Effector memory CD8-positive, alpha-beta T cell (primary cell): ENCODE results near the gene AHSA1.

Experiments
- ATAC-seq: fragments of 150-1000 bp; cut with Tn5 transposase; replicated peaks from 2 replicates; pipeline ENCODE4 v1.10.0; 2021; ENCODE audit warnings: mild to moderate bottlenecking, moderate library complexity
- DNase-seq, 3 experiments: peaks; one replicate each; pipeline ENCODE4 v3.0.0; 2021
- H3K27ac Mint-ChIP-seq, 2 donors: one replicate each; pipeline ENCODE4 v1.8.0; 2022; ENCODE audit warnings: mild to moderate bottlenecking in 2 of 2, mixed read lengths in 2 of 2, moderate library complexity in 2 of 2
- H3K27me3 Mint-ChIP-seq, 2 donors: one replicate each; pipeline ENCODE4 v1.8.0; 2022; ENCODE audit warnings: mixed read lengths in 2 of 2
- H3K36me3 Mint-ChIP-seq: one replicate; pipeline ENCODE4 v1.8.0; 2022; ENCODE audit warnings: mild to moderate bottlenecking, moderate library complexity, mixed read lengths; ENCODE audit not compliant: insufficient read depth
- H3K4me1 Mint-ChIP-seq, 2 donors: one replicate each; pipeline ENCODE4 v1.8.0; 2022; ENCODE audit warnings: low read depth in 2 of 2, mixed read lengths in 2 of 2
- H3K4me3 Mint-ChIP-seq, 2 donors: one replicate each; pipeline ENCODE4 v1.8.0; 2022; ENCODE audit warnings: mild to moderate bottlenecking in 2 of 2, mixed read lengths in 2 of 2, moderate library complexity in 2 of 2
- H3K9me3 Mint-ChIP-seq, 2 donors: one replicate each; pipeline ENCODE4 v1.8.0; 2022; ENCODE audit warnings: mixed read lengths in 2 of 2

The AHSA1 gene

DNA sequence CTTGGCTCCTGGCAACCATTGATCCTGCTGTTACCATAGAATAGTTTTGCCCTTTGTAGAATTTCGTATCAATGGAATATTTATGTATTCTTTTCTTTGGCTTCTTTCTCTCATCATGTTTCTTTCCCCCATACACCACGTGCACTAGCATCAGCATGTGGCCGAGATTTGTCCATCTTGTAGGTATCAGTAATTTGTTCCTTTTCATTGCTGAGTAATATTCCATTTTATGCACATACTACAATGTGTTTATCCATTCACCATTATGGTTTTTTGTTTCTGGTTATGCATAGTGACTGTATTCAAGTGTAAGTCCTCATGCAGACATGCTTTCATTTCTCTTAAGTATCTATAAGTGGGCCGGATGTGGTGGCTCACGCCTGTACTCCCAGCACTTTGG is 45.2 kb downstream of the AHSA1 start:
- peaks cover under 1 to 2% of the 10 kb centered on the region in 2 donors for H3K4me1 Mint-ChIP-seq
- DNase-seq (no peak), ATAC-seq (no peak)
- H3K27ac Mint-ChIP-seq: no peak overlapping the region
- H3K4me3 Mint-ChIP-seq: no peak overlapping the region
- H3K36me3 Mint-ChIP-seq: peaks cover 5% of the 10 kb centered on the region
- peaks cover 15 to 20% of the 10 kb centered on the region in 2 donors for H3K27me3 Mint-ChIP-seq
- H3K9me3 Mint-ChIP-seq: peaks cover 0 to 3% of the 10 kb centered on the region in 2 donors

DNA sequence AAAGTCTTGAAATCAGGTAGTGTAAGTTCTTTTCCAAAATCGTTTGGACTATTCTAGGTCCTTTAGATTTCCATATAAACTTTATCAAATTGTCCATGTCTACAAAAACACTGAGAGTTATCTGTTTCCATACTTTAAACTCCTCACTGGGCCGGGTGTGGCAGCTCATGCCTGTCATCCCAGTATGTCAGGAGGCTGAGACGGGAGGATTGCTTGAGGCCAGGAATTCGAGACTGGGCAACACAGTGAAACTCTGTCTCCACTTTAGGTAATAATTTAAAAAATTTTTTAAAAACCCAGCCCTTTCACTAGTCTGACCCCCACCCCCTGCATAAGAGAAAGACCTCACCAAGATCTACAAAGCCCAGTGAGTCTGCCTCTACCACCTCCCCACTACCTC is 47.1 kb downstream of the AHSA1 start:
- ATAC-seq (no peak), DNase-seq (no peak)
- Mint-ChIP-seq H3K4me3 (no peak overlapping the region), H3K27me3 (peaks cover 6 to 8% of the 10 kb centered on the region in 2 donors), H3K36me3 (peaks cover 5% of the 10 kb centered on the region), H3K4me1 (no peaks in the 10 kb centered on the region), H3K9me3 (peaks cover 0 to 3% of the 10 kb centered on the region in 2 donors), H3K27ac (no peak overlapping the region)

GRCh38 chr14:77507762-77508161 is 49.9 kb downstream of the AHSA1 start:
- ATAC-seq: no peak
- no peaks in the 10 kb centered on the region for H3K4me1 Mint-ChIP-seq
- DNase-seq: no peak
- H3K9me3 Mint-ChIP-seq: peaks cover 0 to 3% of the 10 kb centered on the region in 2 donors
- no peak overlapping the region for H3K4me3 Mint-ChIP-seq
- H3K27ac Mint-ChIP-seq: no peak overlapping the region
- H3K27me3 Mint-ChIP-seq: no peaks in the 10 kb centered on the region
- H3K36me3 Mint-ChIP-seq: peaks cover 30% of the 10 kb centered on the region

GRCh38 chr14:77508249-77508648 is 50.4 kb downstream of the AHSA1 start:
- ATAC-seq: no peak
- peaks cover 34% of the 10 kb centered on the region for H3K36me3 Mint-ChIP-seq
- no peak for DNase-seq
- peaks cover 0 to 1% of the 10 kb centered on the region in 2 donors for H3K9me3 Mint-ChIP-seq
- H3K27ac Mint-ChIP-seq: no peak overlapping the region
- H3K4me3 Mint-ChIP-seq: no peak overlapping the region
- no peaks in the 10 kb centered on the region for H3K4me1 Mint-ChIP-seq
- no peaks in the 10 kb centered on the region for H3K27me3 Mint-ChIP-seq

- no peak for ATAC-seq
- Mint-ChIP-seq H3K27me3 (no peaks in the 10 kb centered on the region), H3K4me1 (no peaks in the 10 kb centered on the region)
Observed at GRCh38 chr14:77508876-77509275, 51.0 kb downstream of the AHSA1 start.

GRCh38 chr14:77509366-77509765 is 51.5 kb downstream of the AHSA1 start:
- no peaks in the 10 kb centered on the region for H3K9me3 Mint-ChIP-seq
- H3K27me3 Mint-ChIP-seq: no peaks in the 10 kb centered on the region
- H3K36me3 Mint-ChIP-seq: peaks cover 34% of the 10 kb centered on the region
- ATAC-seq (no peak), DNase-seq (no peak)
- no peak overlapping the region for H3K27ac Mint-ChIP-seq
- H3K4me1 Mint-ChIP-seq: no peaks in the 10 kb centered on the region
- no peak overlapping the region for H3K4me3 Mint-ChIP-seq

More at GRCh38 chr14:77508876-77509275, 51.0 kb downstream of the AHSA1 start:
- Mint-ChIP-seq H3K36me3 (peaks cover 34% of the 10 kb centered on the region), H3K4me3 (no peak overlapping the region), H3K9me3 (no peaks in the 10 kb centered on the region), H3K27ac (no peak overlapping the region)
- DNase-seq: no peak

DNA sequence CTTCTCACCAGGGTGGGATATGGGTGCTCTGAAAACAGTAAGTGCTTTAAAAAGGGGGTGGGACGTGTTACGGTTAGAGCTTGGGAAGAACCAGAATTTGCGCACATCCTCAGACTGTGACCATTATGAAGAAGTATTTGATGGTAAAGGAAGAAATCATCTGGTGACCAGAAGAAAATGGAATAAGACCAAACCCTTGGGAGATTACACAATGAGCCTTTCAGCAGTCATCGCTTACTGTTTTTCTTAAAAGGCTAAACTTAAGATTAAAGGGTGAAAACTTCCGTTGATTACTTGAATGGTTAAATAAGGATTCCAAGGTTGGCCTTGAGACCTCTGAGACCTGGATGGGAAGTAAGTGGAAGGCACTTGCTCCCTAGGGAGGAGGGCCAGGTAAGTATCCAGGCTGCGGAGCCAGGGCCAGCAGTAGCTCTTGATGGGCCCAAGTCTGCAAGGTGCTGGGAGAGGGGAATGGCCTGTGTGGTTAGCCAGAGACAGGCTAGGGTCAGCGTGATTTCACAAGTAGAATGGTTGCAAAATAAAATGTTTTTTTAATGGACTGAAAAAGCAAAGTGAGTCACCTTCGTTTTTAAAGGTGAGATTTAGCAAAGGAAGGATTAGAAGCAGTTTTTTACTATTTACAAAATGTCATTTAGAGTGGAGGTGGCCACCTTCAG is 53.7 kb downstream of the AHSA1 start:
- no peaks in the 10 kb centered on the region for H3K4me1 Mint-ChIP-seq
- peaks cover 54% of the 10 kb centered on the region for H3K36me3 Mint-ChIP-seq
- H3K9me3 Mint-ChIP-seq: no peaks in the 10 kb centered on the region
- H3K4me3 Mint-ChIP-seq: no peak overlapping the region
- ATAC-seq (no peak), DNase-seq (no peak)
- no peaks in the 10 kb centered on the region for H3K27me3 Mint-ChIP-seq
- no peak overlapping the region for H3K27ac Mint-ChIP-seq

GRCh38 chr14:77516126-77516525 is 58.2 kb downstream of the AHSA1 start:
- DNase-seq (no peak), ATAC-seq (no peak)
- Mint-ChIP-seq H3K36me3 (peaks cover 81% of the 10 kb centered on the region), H3K27ac (no peak overlapping the region), H3K4me3 (no peak overlapping the region), H3K4me1 (no peaks in the 10 kb centered on the region), H3K27me3 (no peaks in the 10 kb centered on the region), H3K9me3 (no peaks in the 10 kb centered on the region)
